NCI-H1436 (cell line): Measurements from ENCODE around the gene PGK1.
"Not testable (repeated sequence)": the region's sequence is repeated elsewhere in the genome, so short reads cannot be mapped to it uniquely, and the experiment has no call there.

Experiments
- DNase-seq: peaks from one replicate; lab custom pipeline; 2025; lab: John Stamatoyannopoulos, UW

PGK1 gene

DNA sequence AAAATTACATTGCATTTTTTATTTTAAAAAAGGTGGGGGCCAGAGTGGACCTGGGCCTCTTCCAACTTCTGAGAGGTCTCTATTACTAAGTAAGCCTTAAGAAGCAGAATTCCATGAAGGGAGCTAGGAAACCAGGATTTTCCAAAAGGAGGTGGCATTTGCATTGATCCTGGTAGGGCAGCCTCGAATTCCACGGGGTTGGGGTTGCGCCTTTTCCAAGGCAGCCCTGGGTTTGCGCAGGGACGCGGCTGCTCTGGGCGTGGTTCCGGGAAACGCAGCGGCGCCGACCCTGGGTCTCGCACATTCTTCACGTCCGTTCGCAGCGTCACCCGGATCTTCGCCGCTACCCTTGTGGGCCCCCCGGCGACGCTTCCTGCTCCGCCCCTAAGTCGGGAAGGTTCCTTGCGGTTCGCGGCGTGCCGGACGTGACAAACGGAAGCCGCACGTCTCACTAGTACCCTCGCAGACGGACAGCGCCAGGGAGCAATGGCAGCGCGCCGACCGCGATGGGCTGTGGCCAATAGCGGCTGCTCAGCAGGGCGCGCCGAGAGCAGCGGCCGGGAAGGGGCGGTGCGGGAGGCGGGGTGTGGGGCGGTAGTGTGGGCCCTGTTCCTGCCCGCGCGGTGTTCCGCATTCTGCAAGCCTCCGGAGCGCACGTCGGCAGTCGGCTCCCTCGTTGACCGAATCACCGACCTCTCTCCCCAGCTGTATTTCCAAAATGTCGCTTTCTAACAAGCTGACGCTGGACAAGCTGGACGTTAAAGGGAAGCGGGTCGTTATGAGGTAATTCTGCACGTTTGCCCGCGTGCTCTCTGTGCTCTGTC is at the start of gene PGK1:
Gene PGK1 (plus strand): TSS at position 626 of the 824 bp plus-strand sequence. CDS start 93 bp downstream, at position 719.
- peak; percentile 97 for DNase-seq

DNA sequence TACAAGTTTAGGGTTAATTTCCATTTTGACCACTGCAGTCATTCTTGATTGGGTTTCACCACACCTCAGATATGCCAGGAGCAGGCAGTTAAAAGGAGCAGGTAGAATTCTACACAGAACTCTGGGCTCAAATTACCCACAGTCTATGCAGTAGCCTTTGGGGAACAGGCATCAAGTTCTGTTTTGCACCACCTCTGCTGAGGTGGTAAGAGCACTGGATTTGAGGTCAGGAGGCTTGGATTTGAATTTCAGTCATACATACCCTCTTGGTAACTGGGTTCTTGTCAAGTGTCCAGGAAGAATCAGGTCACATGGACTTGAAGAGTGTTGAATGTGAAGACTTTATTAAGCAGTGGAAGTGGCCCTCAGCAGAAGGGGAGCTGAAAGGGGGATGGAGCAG is 40.4 kb upstream of the PGK1 start:
- DNase-seq: no peak

DNA sequence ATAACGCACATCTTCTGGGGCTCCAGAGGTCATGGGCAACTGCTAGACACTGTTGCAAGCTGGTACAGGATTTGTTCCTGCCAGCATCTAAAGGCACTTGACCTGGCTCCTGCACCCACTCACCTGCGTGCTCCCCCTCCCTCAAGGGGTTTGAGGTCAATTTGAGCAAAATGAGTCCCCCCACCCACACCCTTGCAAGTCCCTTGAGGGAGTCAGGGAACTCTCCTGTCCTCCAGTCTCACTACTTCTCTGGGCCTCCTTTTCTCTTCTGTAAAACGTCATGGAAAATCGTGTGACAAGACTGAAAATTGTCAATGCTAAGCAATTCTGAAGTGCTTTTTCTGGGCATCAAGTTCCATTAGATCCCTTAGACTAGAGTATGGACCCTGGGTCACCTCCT is 39.9 kb upstream of the PGK1 start:
- no peak for DNase-seq

DNA sequence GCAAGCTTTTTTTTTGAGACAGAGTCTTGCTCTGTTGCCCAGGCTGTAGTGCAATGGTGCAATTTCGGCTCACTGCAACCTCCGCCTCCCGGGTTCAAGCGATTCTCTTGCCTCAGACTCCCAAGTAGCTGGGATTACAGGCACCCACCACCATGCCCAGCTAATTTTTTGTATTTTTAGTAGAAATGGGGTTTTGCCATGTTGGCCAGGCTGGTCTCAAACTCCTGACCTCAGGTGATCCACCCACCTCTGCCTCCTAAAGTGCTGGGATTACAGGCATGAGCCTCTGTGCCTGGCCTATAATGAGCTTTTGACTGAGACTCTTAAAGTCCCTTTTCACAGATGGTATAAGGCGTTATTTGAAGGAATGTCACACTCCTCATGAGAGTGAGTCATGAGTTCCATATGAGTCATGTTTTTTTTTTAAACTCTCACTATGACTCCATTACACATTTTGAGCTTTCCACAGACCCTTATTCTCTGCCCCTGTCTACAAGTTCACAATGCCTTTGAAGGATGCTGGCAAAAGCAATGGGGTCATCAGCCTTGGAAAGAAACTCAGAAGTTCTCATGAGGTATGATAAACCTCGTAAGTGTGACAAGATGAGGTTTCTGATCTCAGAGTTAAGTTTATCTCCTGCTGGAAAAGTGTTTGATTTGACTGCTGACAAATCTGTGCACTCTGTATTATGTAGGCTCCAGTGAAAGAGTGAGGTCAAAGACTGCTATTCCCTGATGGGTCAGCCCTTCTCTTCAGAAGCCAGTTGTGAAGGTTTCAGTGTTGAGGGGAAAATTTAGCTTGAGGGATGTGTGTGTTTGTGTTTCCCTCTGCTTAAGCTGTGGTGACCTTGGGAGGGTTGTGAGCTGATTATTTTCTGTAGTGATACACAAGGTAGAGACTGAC is 39.1 kb upstream of the PGK1 start:
- DNase-seq: not testable (repeated sequence)

DNA sequence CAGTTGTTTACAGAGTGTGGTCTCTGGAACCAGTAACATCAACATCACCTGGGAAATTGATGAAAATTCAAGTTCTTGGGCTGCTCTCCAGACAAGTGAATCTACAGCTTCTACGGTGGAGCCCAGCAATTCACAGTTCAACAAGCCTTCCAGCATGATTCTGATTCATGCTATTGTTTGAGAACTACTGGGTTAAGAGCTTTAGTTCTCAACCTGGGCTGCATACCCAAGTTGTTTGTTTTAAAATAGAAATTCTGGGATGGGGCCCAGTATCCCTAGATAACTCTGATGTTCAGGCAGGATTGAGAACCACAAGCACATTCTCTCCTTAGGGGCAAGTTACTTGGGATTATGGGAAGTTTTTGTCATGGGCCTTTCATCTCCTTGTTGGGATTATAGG is 37.9 kb upstream of the PGK1 start:
- DNase-seq: no peak

DNA sequence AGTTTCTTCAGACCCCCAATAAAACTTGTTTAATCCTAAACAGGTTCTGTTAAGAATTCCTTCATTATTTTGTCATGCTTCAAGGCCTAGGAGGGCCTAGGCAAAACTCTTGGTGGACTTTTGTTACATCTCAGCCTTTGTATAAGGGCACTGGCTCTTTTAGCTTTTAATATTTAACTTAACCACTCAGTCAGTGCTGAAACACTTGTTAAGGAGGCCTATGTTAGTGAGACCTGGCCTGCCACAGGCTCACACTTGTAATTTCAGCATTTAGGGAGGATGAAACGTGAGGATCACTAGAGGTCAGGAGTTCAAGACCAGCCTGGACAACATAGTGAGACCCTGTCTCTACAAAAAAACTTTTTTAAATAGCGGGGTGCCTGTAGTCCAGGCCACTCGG is 32.7 kb upstream of the PGK1 start:
- DNase-seq: no peak

DNA sequence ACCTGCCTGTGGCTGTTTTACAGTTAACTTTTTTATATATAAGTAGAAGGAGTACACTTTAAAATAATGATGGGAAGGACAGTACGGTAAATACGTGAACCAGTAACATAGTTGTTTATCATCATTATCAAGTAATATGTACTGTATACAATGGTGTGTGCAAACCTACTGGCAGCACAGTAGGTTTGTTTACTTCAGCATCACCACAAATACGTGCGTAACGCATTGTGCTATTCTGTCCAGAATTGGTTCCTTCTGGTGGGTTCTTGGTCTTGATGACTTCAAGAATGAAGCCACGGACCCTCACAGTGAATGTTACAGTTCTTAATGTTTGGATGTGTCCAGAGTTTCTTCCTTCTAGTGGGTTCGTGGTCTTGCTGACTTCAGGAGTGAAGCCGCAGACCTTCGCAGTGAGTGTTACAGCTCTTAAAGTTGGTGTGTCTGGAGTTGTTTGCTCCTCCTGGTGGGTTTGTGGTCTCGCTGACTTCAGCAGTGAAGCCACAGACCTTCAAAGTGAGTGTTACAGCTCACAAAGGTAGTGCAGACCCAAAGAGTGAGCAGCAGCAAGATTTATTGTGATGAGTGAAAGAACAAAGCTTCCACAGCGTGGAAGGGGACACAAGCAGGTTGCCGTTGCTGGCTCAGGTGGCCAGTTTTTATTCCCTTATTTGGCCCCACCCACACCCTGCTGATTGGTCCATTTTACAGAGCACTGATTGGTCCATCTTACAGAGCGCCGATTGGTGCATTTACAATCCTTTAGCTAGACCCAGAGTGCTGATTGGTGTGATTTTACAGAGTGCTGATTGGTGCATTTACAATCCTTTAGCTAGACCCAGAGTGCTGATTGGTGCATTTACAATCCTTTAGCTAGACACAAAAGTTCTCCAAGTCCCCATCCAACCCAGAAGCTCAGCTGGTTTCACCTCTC is 30.6 kb upstream of the PGK1 start:
- DNase-seq: not testable (repeated sequence)

DNA sequence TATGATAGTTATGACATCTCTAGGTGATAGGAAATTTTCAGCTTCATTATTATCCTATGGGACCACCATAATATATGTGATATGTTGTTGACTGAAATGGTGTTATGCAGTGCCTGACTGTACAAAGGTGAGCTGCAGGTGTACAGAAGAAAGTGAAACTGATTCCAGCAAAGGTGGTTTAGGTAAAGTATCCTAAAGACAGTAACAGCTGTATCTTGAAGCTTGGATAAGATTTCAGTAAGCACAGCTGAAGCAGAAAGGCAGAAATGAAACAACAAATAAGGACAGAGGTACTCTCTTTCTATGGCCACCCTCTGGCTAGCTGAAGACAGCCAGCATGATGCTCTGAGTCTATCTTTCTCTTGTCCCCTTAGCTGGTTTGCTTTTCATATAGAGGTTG is 30.0 kb upstream of the PGK1 start:
- no peak for DNase-seq

DNA sequence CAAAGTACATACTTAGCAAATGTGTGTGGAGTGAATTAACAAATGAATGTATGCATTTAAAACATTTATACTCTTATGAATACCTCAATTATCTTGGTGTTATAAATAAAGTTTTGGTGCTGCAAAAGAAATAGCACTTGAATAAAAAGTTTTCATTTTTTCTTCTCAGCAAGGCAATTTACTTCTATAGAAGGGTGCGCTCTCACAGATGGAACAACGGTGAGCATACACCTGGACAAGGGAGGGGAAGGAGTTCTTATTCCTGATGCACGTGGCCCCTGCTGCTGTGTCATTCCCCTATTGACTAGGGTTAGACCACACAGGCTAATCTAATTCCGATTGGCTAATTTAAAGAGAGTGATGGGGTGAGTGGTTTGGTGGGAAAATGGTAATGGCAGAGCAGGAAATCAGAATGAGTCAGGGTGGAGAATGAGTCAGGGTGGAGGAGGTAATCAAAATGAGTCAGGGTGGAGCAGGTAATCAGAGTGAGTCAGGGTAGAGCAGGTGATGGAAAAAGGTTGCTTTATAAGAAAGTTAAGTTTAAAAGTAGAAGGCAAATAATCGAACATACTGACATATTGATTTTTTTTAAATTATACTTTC is 28.2 kb upstream of the PGK1 start:
- DNase-seq: no peak

DNA sequence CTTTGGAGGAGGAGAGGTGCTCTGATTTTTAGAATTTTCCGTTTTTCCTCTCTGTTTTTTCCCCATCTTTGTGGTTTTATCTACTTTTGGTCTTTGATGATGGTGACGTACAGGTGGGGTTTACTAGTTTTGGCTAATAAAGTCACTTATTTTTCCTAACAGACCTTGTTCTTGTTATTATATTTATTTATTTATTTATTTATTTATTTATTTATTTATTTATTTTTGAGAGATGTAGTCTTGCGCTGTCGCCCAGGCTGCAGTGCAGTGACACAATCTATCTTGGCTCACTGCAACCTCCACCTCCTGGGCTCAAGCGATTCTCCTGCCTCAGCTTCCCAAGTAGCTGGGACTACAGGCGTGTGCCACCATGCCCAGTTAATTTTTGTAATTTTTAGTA is 22.6 kb upstream of the PGK1 start:
- DNase-seq: not testable (repeated sequence)

DNA sequence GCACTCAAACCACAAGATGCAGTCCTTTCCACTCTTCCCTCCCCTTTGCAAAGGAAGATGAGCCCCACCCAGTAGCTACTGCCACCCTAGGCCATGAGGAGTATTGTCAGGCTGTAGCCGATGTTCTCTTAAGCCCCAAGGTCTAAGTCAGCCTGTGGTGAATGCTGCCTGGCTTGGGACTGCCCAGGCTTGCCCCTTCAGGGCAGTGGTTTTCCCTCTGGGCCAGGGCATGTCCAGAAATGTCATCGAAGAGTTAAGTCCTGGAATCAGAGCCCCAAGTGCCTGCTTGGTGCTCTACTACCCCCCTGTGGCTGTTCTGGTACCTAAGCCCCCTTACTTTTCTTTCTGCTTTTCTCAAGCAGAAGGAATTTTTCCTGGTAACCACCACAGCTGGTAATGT is 11.8 kb upstream of the PGK1 start:
- DNase-seq: no peak

DNA sequence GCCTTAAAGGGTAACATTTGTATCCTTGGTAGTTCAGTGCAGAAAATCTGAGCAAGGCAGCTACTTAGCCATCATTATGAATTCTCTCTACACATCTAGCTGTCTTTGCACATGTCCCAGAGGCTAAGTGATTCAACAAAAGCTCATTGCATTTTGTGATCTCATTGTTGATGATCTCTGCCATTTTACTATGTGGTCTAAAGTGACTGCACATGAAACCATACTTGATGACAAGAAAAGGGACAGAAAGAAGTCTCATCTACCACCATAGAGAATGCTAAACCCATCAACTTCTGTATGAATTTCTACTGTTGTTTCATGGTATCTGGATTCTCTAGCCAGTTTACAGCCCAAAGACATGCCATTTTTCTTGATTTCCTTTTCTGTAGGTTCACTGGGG is 5.9 kb upstream of the PGK1 start:
- DNase-seq: no peak

DNA sequence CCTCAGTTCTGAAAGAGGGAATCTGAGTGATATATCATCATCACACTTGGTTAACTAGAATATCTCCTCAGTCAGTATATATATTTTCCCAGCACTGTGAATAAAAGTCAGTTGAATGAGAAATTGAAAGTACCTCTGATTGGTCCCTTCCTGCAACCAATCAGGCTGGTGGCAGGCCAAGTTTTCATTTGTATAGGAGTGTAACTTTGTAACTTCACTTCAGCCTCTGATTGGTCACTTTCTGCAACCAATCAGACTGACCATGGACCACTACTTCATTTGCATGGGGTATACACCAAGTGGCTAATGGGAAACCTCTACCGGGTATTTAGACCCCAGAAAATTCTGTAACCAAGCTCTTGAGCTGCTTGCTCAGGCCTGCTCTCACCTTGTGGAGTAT is 2.0 kb upstream of the PGK1 start:
- no peak for DNase-seq

DNA sequence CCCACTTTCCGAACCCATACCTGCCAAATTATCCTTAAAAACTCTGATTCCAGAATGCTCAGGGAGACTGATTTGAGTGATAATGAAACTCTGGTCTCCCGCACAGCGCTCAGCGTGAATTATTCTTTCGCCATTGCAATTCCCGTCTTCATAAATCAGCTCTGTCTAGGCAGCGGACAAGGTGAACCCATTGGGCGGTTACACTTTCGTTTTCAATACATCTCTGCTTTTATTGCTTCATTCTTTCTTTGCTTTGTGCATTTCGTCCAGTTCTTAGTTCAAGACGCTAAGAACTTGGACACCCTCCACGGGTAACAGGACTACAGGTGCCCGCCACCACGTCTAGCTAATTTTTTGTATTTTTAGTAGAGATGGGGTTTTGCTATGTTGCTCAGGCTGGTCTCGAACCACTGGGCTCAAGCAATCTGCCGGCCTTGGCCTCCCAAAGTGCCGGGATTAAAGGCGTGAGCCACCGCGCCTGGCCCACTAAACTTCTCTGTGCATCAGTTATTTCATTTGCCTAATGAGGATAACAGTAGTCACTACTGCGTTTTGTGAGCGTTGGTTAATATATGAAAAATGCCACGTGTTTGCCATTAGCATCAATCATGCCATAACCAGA is 936 bp upstream of the PGK1 start:
- no peak for DNase-seq

DNA sequence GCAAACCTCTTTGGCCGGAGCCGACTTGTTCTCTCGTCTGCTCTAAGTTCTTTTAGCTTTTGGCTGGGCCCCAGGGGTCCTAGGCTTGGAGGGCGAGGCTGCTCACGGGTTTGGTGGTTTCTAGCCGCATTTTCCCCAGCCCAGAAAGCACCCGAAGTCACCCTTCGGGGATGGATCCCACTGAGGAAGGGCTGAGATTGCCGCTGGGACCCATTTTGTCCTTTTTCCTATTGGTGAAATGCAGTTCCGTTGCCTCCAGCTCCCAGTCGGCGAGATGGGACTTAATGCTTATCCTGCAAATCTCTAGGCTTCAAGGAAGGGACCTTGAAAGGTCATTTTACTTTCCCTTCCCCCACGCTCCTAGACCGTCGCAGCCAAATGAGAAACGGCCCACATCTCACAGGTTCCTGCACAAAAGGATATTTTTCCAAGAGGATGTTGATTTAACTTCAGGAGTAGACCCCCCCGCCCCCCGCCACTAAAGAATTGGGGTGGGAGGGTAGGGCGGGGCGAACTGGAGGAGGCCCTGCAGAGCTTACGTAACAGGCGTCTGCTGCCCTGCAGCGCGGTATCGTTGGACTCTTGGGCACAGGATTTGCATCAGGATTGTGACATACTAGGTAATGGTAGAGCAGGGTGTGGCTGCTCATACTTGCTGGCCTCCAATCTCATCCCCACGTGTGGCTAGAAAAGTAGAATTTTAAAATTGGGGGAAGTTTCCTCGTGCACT is 564 bp downstream of the PGK1 start:
- DNase-seq: peak; percentile 25

DNA sequence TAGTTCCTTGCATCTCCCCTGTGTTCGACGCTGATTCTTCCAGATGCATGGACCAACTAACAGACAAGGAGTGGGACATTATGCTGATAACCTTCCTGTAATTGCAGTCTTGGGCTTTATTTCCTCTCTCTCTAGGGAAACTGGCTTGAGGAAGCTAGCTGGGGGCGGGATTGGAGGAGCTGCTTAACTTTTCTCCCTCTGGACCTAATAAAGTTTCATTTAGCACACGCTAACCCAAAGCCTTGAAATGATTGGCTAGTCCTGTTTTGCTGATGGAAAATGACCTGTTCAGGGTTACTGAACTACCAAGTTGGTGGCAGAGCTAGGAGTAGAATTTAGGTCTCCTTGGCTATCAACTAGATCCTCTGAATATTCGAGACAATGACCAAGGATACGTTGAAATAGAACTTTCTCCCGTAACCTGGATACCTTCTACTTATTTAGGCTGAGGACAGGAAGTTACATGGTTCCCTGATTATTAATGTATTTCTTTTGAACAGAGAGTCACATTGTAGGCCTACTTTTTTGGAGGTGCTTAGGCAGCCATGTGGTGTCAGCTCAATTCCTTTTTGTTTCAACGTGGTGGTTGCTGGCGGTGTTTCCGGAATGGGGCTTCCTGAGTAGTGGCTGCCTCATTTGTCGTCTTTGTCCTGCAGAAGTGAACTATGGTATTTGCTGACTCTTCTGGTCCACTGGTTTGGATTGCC is 2.0 kb downstream of the PGK1 start:
- no peak for DNase-seq

DNA sequence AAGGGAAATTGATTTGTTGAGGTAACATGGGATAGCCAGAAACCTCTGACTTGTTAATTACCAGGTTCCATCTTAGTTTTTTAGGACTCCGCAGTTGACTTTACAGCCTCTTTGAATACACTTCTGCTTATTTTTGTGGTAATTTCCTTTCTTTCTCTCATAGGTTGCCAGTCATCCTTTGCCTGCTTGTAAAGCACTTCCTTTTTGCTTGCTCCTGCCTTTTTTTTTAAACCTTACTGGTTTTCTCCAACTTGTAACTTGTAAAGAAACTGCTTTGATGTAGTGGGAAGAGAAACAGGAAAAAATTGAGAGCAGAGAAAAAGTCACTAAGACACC is 2.6 kb downstream of the PGK1 start:
- DNase-seq: no peak

DNA sequence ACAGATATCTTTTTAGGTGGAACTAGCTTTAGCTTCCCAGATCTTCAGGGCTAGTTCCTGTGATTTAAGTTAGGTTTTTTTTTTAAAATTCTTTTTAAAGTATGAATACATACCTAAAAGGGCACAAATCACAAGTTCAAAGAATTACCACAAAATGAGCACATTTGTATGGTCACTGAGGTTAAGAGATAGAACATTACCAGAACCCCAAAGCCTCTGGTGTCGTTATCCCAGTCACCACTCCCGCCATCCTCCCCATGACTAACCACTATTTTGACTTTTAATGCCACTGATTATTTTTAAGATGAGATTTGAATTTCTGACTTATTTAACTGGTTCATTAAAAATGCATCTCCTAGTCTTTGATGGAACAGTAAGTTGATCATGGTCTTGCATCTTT is 5.4 kb downstream of the PGK1 start:
- DNase-seq: no peak

DNA sequence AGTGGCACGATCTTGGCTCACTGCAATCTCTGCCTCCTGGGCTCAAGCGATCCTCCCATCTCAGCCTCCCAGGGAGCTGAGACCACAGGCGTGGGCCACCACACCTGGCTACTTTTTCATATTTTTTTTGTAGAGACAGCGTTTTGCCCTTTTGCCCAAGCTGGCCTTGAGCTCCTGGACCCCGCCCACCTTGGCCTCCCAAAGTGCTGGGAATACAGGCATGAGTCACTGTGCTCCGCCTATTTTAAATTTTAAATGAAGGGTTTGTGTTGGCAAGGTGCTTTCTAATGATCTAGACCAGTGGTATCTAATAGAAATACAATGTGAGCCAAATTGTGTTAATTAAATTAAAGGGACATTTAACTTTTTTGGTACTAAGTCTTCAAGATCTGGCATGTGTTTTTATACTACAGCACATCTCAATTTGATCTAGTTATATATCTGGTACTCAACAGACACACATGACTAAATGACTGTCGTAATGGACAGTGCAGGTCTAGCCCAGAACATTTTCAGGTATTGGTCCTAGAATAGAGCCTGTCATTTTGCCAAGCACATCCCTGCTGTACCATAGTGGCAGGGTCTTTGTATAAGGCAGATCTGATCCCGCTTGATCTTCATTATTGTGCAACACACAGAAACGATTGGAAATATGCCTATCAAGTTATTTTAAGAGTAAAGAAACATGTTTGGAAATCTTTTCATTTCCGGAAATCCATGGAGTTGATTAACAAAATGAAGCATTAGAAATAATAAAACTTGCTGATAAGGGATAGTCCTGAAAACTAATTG is 7.3 kb downstream of the PGK1 start:
- no peak for DNase-seq
